IMR-90 (cell line): ENCODE data around the gene HCN3.

Experiments used
- CHD1 ChIP-seq: IDR thresholded peaks from 2 replicates; pipeline ENCODE4 v1.6.1; 2012; ENCODE audit warnings: low read depth, low read length, improper control_type of control experiment
- CTCF ChIP-seq: conservative IDR thresholded peaks from 2 replicates; pipeline ENCODE4 v1.5.1; 2012; ENCODE audit warnings: mild to moderate bottlenecking, low read depth, low read length, improper control_type of control experiment
- MAFK ChIP-seq: IDR thresholded peaks from 2 replicates; pipeline ENCODE4 v1.6.1; 2012; ENCODE audit warnings: low read depth, low read length, improper control_type of control experiment
- POLR2A ChIP-seq: IDR thresholded peaks from 2 replicates; pipeline ENCODE4 v1.6.1; 2012; ENCODE audit warnings: mild to moderate bottlenecking, low read depth, low read length
- RAD21 ChIP-seq: IDR thresholded peaks from 2 replicates; pipeline ENCODE4 v1.6.1; 2012; ENCODE audit warnings: low read length, improper control_type of control experiment
- RFX5 ChIP-seq: IDR thresholded peaks from 2 replicates; pipeline ENCODE4 v1.8.0; 2012; ENCODE audit warnings: low read depth, mild to moderate bottlenecking, low read length, moderate library complexity

- TF ChIP-seq CHD1 = no peak
- TF ChIP-seq RAD21 = no peak
- no peak for TF ChIP-seq MAFK
- no peak for TF ChIP-seq RFX5
- no peak for TF ChIP-seq CTCF
- TF ChIP-seq POLR2A = no peak
Measured at GRCh38 chr1:155268630-155269029, 8.6 kb upstream of the HCN3 start.
